NCI-H2107 treated with DMSO at 0.1 percent for 48 hours (cell line): Measurements from ENCODE around the gene TMEM161B.
"Not testable (repeated sequence)": the region's sequence is repeated elsewhere in the genome, so short reads cannot be mapped to it uniquely, and the experiment has no call there.

Experiments
- DNase-seq: peaks from one replicate; lab custom pipeline; 2025; ENCODE audit not compliant: unreplicated experiment; lab: John Stamatoyannopoulos, UW

Gene TMEM161B

DNA sequence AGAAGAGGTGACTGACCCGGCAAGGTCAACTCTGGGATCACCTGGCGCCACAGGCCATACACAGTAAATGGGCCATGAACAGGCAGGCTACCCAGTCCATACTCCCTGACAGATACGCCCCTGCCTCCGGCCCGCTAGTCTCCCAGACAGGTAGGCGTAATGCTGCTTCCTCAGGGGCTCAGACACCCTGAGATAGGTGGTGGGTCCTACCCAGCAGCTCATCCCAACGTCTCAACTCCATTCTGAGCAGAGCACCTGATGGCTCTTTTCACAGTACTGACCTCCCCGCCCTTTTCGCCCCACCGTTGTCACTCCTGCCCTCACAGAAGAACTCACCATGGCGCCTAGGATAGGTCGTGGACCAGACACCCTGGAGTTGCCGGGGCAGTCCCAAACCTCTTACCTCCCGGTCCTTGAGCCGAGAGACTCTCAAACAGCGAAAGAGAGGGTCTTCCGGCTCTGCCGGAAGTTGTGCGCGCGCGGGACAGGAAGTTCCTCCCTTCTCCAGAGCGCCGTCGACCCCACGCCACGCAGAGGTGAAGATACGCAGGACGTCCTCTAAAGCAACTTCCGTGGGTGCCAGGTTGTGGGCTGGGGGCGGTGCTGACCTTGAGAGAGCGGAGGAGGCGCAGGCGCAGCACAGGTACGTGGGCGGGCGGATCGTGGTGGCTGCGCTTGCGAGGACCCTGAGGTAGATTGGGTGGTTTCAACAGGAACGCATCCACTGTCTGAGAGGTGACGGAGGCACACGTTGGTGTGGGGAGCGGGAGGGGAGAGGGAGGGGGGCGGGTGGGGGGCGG, at the start of gene TMEM161B:
Gene TMEM161B (minus strand): TSS at position 461 of the 800 bp plus-strand sequence. CDS start 122 bp downstream, at position 339.
- peak; percentile 73 for DNase-seq

DNA sequence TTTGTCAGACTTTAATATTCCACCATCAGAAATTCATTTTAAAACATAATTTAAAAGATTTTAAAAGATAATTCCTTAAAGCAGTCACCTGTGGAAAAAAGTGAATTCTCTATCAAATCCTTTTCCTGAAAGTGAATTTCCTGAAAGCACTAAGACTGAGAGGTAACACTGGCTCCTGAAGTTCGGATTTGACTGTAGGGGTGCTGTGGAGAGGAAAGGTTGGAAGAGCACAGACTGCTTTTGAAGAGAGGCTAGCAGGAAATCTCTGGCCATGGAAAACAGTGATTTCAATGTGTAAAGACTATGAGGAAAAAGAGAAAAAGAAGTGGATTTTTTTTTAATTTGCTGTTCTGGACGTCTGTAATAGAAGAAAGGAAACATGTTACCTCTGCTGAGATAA, 35.7 kb upstream of the TMEM161B start:
- no peak for DNase-seq

- no peak for DNase-seq
These were observed 29.8 kb upstream of the TMEM161B start for GRCh38 chr5:88298425-88298824.

DNA sequence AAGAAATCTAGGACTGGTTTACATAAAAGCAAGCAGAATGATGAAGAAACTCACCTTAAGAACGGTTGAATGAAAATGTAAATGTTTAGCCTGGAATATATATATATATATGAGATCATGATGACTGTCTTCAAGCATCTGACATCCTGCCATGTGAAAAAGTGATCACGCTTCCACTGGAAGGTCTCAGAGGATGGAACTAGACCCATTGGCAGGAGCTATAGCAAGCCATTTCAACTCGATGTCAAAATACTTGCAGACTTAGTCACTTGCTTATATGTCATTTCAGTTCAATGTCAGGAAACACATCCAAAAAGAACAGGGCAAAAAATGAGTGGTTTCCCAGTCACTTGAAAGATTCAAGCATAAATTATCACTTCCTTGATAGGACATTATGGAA, 22.2 kb upstream of the TMEM161B start:
- DNase-seq: no peak

DNA sequence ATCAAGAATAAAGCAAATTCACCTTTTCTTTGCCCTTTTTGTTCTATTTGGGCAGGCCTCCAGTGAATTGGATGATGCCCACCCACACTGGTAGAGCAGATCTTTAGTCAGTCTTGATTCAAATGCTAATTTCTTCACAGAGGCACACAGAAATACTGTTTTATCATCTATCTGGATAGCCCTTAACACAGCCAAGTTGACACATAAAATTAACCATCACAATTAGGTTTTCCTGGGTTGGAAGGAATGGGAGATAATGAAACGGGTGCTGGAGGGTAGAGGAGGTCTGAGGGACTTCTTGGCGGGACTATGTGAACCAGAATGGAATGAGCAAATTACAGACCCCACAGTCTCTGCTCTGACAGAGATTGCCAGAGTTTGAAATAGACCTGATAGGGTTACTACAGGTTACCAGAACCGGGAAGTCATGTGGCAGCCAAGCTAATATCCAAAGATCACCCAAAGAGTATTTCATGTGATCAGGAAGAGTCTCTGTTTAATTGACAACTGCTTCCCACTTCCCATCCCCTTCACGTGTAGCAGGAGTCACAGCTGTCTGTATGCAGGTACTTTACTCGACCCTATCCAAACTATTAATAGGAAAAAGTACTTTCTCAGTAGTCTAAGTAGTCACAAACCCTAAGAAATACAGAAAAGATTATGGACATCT, 20.0 kb upstream of the TMEM161B start:
- no peak for DNase-seq

DNA sequence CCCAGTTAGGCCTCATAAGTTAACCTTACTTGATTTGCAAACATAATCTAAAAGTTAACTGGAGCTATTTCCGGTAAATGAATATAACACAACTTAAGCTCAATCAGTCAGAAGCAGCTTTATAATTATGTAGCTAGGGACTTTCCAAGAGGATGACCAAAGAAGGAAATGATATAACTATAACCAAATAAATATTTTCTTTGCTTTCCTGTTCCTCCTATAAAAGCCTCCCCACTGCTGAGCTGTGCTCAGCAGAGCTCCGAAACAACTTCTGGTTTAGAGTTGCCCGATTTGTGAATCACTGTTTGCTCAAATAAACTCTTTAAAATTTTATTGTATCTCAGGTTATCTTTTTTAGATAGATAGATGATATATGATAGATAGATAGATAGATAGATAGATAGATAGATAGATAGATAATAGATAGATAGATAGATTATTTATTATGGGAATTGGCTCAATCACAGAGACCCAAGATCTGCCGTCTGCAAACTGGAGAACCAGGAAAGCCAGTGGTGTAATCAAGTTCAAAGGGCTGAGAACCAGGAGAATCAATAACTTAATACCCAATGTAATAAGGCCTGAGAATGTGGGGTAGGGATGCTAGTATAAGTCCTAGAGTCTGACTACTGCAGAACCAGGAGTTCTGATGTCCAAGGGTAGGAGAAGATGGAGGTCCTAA, 19.3 kb upstream of the TMEM161B start:
- no peak for DNase-seq

GRCh38 chr5:88287302-88287701, 18.7 kb upstream of the TMEM161B start:
- DNase-seq: no peak

GRCh38 chr5:88283690-88284089, 15.0 kb upstream of the TMEM161B start:
- DNase-seq: no peak

- no peak for DNase-seq
These were observed 12.7 kb upstream of the TMEM161B start for GRCh38 chr5:88281322-88281721.

- DNase-seq: no peak
These were observed 10.9 kb upstream of the TMEM161B start for GRCh38 chr5:88279584-88279983.

DNA sequence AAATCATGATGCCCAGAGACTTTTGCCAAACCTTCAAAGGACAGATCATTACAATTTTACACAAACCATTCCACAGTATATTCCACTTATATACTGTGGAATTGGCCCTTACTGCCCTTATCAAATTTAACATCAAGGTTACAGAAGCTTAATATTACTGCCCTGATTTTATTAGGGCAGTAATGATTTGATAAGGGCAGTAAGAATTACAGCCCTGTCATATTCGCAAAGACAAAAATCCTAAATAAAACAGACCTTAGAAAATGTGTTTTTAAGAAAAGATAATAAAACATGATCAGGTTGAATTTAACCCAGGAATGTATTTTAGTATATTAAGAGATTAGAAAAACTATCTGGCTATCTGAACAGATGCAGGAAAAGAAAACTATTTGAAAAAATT, 7.7 kb upstream of the TMEM161B start:
- DNase-seq: no peak

- no peak for DNase-seq
These were observed 6.9 kb upstream of the TMEM161B start for GRCh38 chr5:88275581-88275980.

DNA sequence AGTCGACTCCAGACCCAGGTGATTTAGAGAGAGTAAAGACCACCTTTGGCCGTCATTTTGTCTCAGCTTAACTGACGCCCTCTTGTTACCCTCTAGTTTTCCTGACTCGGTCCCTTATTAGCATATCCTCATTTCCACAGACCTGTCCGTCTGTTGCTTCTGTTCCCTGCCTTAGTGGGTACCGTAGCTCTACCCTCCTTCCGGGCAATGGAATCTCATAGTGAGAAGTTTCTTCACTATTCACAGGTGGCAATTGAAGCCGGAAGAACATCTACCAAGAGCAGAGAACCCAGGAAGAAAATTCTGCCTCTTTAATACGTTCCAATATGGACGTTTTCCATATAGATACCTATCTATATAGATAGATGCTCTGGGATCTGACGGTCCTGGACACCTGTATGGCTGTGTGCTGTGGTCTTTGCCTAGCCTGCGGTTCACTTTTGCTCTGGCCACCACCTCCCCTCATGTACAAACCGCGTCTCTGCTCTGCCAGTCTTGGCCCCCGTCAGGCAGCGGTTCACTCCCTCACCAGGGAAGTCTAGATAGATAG, 652 bp upstream of the TMEM161B start:
- DNase-seq: peak; percentile 27

GRCh38 chr5:88264565-88264964, 4.1 kb downstream of the TMEM161B start:
- DNase-seq: not testable (repeated sequence)

DNA sequence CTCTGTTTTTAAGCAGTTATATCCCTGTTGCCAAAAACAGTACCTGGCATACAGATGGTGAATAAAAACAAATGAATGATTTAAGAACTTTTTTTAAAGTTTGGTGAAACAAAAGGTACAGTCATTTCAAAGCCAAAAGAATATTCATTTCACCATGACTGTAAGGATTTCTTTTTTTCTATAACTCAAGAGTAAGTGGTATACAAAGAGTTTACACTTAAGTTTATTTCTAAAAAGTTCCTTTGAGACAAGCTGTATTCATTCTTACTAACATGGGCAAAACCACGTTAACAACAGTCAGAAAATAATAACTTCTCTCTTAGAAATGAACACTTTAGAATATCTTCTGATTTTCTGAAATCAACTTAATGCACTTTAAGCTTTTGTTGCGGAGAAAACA, 5.3 kb downstream of the TMEM161B start:
- DNase-seq: no peak

DNA sequence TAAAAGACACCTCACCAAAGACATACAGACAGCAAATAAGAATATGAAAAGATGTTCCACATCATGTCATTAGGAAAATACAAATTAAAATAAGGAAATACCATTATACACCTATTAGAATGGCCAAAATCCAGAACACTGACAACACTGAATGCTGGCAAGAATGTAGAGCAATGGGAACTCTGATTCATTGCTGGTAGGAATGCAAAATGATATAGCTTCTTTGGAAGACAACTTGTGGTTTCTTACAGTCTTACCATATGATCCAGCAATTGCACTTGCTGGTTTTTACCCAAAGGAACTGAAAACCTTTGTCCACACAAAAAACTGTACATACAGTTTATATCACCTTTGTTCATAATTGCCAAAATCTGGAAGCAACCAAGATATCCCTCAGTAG, 6.5 kb downstream of the TMEM161B start:
- DNase-seq: no peak

DNA sequence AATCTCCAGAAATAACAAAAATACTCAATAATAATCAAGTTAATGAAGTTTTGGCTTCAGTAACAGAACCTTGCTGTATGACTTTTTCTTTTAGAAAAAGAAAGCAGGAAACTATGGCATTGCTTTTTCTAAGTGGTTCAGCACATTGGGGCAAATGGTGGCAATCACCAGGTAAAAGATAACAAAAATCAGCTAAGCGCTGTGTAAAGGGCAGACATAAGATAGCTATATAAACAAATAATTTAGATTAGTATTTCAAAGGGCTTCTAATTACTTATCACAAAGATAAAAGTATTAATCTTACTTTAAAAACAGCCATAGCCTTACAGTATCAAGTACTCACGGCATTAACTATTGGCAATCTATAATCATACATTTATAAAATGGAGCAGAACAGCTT, 10.0 kb downstream of the TMEM161B start:
- no peak for DNase-seq

DNA sequence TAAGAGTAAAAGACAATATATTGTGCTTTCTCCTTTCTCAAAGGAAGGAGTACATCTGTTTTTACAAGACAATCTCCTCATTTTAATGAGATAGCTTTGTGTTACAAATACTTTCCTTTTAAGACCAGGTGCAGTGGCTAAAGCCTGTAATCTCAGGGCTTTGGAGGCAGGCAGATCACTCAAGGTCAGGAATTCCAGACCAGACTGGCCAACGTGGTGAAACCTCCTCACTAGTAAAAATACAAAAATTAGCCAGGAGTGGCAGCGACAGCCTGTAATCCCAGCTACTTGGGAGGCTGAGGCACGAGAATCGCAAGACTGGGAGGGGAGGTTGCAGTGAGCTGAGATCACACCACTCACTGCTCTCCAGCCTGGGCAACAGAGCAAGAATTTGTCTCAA, 11.8 kb downstream of the TMEM161B start:
- no peak for DNase-seq

DNA sequence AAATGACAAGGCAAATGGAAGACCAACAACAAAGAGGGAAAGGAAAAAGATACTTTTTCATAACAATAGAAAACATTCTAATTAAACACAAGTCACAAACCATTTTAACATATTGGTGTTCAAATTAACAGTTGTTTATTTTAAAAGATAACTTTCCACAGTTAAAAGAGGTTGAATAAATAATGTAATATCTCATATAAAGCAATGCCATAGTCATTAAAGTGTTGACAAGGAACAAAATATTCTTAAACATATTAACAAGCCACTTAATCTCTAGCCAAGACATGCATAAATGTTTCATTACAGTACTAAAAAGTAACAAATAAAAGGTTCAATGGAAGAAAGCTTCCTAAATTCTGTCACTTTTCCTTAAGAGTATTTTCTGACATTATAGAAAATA, 12.6 kb downstream of the TMEM161B start:
- no peak for DNase-seq

GRCh38 chr5:88254320-88254719, 14.3 kb downstream of the TMEM161B start:
- no peak for DNase-seq

GRCh38 chr5:88251048-88251711, 17.5 kb downstream of the TMEM161B start:
- DNase-seq: no peak
